Measurements from ENCODE around the gene SLC6A19. TPM values are rescaled to one million over a fixed set of nuclear protein-coding genes. Genes with fewer than 3 reads are reported as not detected.

Gene SLC6A19
- total RNA-seq, 2 donors from 2014 or later = not detected

DNA sequence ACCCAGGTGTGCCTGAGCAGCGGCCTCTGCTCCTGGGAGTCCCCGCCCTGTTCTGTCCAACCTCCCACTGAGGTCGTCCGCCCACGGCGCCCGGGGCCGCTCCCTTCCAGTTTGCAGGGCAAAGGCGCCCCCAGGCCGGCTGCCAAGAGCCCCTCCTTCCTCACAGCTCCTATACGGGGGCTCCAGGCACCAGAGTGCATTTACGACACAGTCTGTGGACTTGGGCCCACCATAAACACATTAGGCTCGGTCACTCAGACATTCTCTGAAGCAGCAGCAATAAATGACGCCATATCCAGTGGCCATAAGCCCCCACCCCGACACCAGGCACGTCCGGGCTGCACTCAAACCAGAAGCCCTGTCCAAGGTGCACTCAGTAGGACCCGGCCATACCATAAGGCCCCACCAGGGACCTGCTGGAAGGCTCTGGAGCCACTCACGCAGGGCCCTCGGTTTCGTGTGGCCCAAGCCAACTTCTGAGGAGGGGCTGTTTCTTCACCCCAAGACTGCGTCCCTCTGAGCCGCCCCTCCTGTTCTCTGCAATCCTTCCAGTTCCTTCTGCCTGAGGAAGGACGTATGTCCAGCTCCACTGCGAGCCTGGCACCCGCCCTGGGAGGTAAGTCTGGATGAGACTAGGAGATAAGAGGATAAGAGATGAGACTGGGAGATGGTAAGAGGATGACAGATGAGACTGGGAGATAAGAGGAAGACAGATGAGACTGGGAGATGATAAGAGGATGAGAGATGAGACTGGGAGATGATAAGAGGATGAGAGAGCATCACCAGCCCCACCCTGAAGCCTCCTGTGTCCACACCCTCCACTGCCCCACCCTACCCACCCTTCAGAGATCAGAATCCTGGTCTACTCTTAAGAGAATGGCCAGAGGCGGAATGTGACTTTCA lies 50.5 kb downstream of the SLC6A19 start:
- no peak for DNase-seq (ENCODE audit: low spot score)
- TF ChIP-seq, protein P1, sequence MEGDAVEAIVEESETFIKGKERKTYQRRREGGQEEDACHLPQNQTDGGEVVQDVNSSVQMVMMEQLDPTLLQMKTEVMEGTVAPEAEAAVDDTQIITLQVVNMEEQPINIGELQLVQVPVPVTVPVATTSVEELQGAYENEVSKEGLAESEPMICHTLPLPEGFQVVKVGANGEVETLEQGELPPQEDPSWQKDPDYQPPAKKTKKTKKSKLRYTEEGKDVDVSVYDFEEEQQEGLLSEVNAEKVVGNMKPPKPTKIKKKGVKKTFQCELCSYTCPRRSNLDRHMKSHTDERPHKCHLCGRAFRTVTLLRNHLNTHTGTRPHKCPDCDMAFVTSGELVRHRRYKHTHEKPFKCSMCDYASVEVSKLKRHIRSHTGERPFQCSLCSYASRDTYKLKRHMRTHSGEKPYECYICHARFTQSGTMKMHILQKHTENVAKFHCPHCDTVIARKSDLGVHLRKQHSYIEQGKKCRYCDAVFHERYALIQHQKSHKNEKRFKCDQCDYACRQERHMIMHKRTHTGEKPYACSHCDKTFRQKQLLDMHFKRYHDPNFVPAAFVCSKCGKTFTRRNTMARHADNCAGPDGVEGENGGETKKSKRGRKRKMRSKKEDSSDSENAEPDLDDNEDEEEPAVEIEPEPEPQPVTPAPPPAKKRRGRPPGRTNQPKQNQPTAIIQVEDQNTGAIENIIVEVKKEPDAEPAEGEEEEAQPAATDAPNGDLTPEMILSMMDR (IDR thresholded peaks at IDR 0.05) = no peak
- no peaks in the 10 kb centered on the region for H3K4me1 ChIP-seq
- no peaks in the 10 kb centered on the region for H3K9me3 ChIP-seq
- no peak overlapping the region for H3K4me3 ChIP-seq
- no peak overlapping the region for H3K27ac ChIP-seq
- H3K36me3 ChIP-seq = no peaks in the 10 kb centered on the region
- no peaks in the 10 kb centered on the region for H3K27me3 ChIP-seq

DNA sequence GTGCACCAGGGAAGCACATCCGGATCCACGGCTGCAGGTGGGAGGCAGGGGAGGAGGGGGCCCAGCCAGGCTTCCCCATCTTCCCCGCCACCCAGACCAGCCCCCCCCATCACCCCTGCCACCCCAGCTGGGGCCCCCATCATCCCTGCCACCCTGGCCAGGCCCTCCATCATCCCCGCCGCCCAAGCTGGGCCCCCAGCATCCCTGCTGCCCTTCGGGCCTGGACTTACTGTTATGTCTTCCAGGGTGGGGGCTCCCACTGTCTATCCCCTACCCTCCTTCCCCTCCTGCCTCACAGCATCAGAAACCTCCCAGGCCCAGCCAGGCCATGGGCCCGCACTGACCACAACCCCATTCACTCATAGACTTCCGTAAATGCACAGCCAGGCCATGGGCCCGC lies 51.3 kb downstream of the SLC6A19 start:
- Histone ChIP-seq H3K36me3 (no peaks in the 10 kb centered on the region), H3K4me3 (no peak overlapping the region), H3K27ac (no peak overlapping the region), H3K27me3 (no peaks in the 10 kb centered on the region), H3K9me3 (no peaks in the 10 kb centered on the region), H3K4me1 (no peaks in the 10 kb centered on the region)
- no peak for DNase-seq (ENCODE audit: low spot score)
- TF ChIP-seq, protein P1 (IDR thresholded peaks at IDR 0.05) = no peak

- no peak overlapping the region for H3K4me3 ChIP-seq
- TF ChIP-seq, protein P1 (IDR thresholded peaks at IDR 0.05) = no peak
- H3K9me3 ChIP-seq = no peaks in the 10 kb centered on the region
- DNase-seq (ENCODE audit: low spot score) = no peak
- no peaks in the 10 kb centered on the region for H3K27me3 ChIP-seq
- H3K4me1 ChIP-seq = no peaks in the 10 kb centered on the region
- H3K27ac ChIP-seq = no peak overlapping the region
- no peaks in the 10 kb centered on the region for H3K36me3 ChIP-seq
These were observed 52.2 kb downstream of the SLC6A19 start for GRCh38 chr5:1253456-1254105.

DNA sequence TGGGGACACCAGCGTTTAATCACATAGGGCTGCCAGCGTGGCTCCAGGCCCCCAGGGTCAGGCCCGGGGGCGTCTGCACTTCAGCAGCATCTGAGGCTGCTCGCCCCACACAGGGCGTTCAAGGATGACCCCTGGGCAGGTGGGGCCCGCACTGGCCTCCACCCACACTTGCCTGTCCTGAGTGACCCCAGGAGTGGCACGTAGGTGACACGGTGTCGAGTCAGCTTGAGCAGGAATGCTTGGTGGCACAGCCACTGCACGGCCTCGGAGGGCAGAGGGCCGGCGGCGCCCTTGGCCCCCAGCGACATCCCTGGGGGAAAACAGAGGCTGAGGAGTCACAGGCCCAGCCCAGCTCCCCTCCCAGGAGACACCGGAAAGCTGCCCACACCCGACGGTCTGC lies 52.8 kb downstream of the SLC6A19 start:
- Histone ChIP-seq H3K4me1 (no peaks in the 10 kb centered on the region), H3K27ac (no peak overlapping the region), H3K27me3 (no peaks in the 10 kb centered on the region), H3K36me3 (no peaks in the 10 kb centered on the region), H3K4me3 (no peak overlapping the region), H3K9me3 (no peaks in the 10 kb centered on the region)
- TF ChIP-seq, protein P1 (IDR thresholded peaks at IDR 0.05) = no peak
- DNase-seq (ENCODE audit: low spot score) = no peak

DNA sequence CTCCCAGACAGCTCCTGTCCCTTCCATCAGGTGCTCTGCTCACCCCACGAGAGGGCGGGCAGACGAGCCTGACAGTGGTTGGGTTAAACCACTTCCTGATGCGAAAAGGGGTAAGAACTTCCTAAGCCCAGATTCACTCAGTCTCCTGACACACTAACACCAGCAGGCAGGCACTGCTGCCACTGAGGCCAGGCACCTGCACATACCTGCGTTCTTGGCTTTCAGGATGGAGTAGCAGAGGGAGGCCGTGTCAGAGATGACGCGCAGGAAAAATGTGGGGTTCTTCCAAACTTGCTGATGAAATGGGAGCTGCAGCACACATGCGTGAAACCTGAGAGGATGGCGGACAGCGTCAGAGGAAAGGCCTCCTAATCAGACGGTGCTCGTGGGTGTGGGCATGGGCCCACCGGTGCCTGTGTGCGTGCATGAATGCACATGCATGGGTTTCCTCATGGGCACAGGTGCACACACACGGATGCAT lies 53.7 kb downstream of the SLC6A19 start:
- no peak overlapping the region for H3K4me3 ChIP-seq
- no peaks in the 10 kb centered on the region for H3K4me1 ChIP-seq
- H3K27me3 ChIP-seq = no peaks in the 10 kb centered on the region
- H3K9me3 ChIP-seq = no peaks in the 10 kb centered on the region
- TF ChIP-seq, protein P1 (IDR thresholded peaks at IDR 0.05) = no peak
- no peaks in the 10 kb centered on the region for H3K36me3 ChIP-seq
- no peak overlapping the region for H3K27ac ChIP-seq
- no peak for DNase-seq (ENCODE audit: low spot score)

Data from right atrium auricular region (tissue), 2 donors.